SU-DHL-6 (cell line): ENCODE measurements around the gene CRELD1.

Experiments
- H2AFZ ChIP-seq: fragments of 200-600 bp; sonication (generic); 2 replicates; pipeline ENCODE4 v1.6.1; 2014; ENCODE audit warnings: low read depth, mild to moderate bottlenecking, moderate library complexity, mixed read lengths, antibody characterized with exemption, low read length; ENCODE audit not compliant: severe bottlenecking
- H3F3A ChIP-seq: fragments of 200-600 bp; shearing (Covaris generic); 2 replicates; pipeline ENCODE4 v1.6.0; 2016; ENCODE audit warnings: antibody characterized with exemption, mild to moderate bottlenecking; ENCODE audit not compliant: insufficient read depth
- H3K27ac ChIP-seq: fragments of 200-600 bp; sonication (generic); 2 replicates; pipeline ENCODE4 v1.5.1; 2016; ENCODE audit warnings: low read depth, mild to moderate bottlenecking, low read length, moderate library complexity, mixed read lengths
- H3K27me3 ChIP-seq: fragments of 200-600 bp; sonication (generic), shearing (Covaris generic); 2 replicates; pipeline ENCODE4 v1.6.0; 2014; ENCODE audit warnings: mild to moderate bottlenecking, low read length
- H3K36me3 ChIP-seq: fragments of 200-600 bp; sonication (generic); 2 replicates; pipeline ENCODE4 v1.6.1; 2014; ENCODE audit warnings: mild to moderate bottlenecking, low read length, mixed read lengths
- H3K4me2 ChIP-seq: fragments of 300-600, 200-600 bp; shearing (Covaris generic), sonication (generic); 2 replicates; pipeline ENCODE4 v1.6.0; 2014; ENCODE audit warnings: low read length, low read depth, mild to moderate bottlenecking; ENCODE audit not compliant: poor library complexity, severe bottlenecking
- H3K4me3 ChIP-seq: fragments of 200-600 bp; sonication (generic); 2 replicates; pipeline ENCODE4 v1.5.1; 2014; ENCODE audit warnings: antibody characterized with exemption, low read length, mild to moderate bottlenecking, mixed read lengths; ENCODE audit not compliant: insufficient read depth, poor library complexity, severe bottlenecking
- H3K79me2 ChIP-seq: fragments of 200-600 bp; sonication (generic); 2 replicates; pipeline ENCODE4 v1.6.1; 2014; ENCODE audit warnings: mild to moderate bottlenecking, low read length, moderate library complexity; ENCODE audit not compliant: insufficient read depth
- H3K9ac ChIP-seq: fragments of 200-600 bp; sonication (generic); 2 replicates; pipeline ENCODE4 v1.7.0; 2014; ENCODE audit warnings: mild to moderate bottlenecking, low read length
- H3K9me2 ChIP-seq: fragments of 200-600 bp; sonication (generic); replicated peaks from 2 replicates; pipeline ENCODE4 v1.6.1; 2014; ENCODE audit warnings: low read length; ENCODE audit not compliant: insufficient read depth
- H3K9me3 ChIP-seq: fragments of 200-600 bp; sonication (generic); 2 replicates; pipeline ENCODE4 v1.6.1; 2014; ENCODE audit warnings: low read length, mixed read lengths; ENCODE audit not compliant: insufficient read depth
- H4K20me1 ChIP-seq: fragments of 200-600 bp; sonication (generic); 2 replicates; pipeline ENCODE4 v1.6.1; 2014; ENCODE audit warnings: low read depth, mild to moderate bottlenecking, antibody characterized with exemption, low read length, moderate library complexity, mixed read lengths
- EZH2phosphoT487 ChIP-seq: fragments of 200-600 bp; sonication (generic), shearing (Covaris generic); conservative IDR thresholded peaks from 2 replicates; pipeline ENCODE4 v1.6.1; 2018; ENCODE audit warnings: mild to moderate bottlenecking, antibody characterized with exemption, low read length, moderate library complexity, mixed read lengths
- TF ChIP-seq, protein P1 (sequence below): fragments of 200-600 bp; sonication (generic); IDR thresholded peaks from one replicate; pipeline ENCODE4 v1.5.1; 2017; ENCODE audit warnings: antibody characterized with exemption, mild to moderate bottlenecking, low read length, moderate library complexity; ENCODE audit not compliant: insufficient read depth, poor library complexity, severe bottlenecking

CRELD1 gene

DNA sequence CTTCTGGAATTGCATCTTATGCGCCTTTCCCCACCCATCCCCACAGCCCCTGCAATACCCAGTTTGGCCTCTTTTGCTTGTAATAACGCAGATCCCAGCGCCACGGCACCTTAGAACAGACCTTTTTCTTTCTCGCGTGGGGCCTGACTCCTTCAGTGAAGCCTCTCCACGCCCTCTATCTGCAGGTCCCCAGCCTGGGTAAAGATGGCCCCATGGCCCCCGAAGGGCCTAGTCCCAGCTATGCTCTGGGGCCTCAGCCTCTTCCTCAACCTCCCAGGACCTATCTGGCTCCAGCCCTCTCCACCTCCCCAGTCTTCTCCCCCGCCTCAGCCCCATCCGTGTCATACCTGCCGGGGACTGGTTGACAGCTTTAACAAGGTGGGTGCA, 594 bp downstream of the CRELD1 start:
- Histone ChIP-seq H3F3A (0 out of 2 replicates have a peak, but pooled peaks cover 4% of the 10 kb centered on the region), H3K36me3 (no peaks in the 10 kb centered on the region), H3K4me3 (peak overlapping the region; percentile 74), H3K9ac (peak overlapping the region; percentile 74), H3K79me2 (no peaks in the 10 kb centered on the region), H4K20me1 (no peaks in the 10 kb centered on the region), H3K9me3 (no peaks in the 10 kb centered on the region), H3K27me3 (no peaks in the 10 kb centered on the region), H2AFZ (peak overlapping the region; percentile 86), H3K27ac (peak overlapping the region; percentile 53), H3K4me2 (peak overlapping the region; percentile 82), H3K9me2 (no peaks in the 10 kb centered on the region)
- TF ChIP-seq, protein P1, sequence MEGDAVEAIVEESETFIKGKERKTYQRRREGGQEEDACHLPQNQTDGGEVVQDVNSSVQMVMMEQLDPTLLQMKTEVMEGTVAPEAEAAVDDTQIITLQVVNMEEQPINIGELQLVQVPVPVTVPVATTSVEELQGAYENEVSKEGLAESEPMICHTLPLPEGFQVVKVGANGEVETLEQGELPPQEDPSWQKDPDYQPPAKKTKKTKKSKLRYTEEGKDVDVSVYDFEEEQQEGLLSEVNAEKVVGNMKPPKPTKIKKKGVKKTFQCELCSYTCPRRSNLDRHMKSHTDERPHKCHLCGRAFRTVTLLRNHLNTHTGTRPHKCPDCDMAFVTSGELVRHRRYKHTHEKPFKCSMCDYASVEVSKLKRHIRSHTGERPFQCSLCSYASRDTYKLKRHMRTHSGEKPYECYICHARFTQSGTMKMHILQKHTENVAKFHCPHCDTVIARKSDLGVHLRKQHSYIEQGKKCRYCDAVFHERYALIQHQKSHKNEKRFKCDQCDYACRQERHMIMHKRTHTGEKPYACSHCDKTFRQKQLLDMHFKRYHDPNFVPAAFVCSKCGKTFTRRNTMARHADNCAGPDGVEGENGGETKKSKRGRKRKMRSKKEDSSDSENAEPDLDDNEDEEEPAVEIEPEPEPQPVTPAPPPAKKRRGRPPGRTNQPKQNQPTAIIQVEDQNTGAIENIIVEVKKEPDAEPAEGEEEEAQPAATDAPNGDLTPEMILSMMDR = peak; percentile 10
- TF ChIP-seq EZH2phosphoT487 = no peak

DNA sequence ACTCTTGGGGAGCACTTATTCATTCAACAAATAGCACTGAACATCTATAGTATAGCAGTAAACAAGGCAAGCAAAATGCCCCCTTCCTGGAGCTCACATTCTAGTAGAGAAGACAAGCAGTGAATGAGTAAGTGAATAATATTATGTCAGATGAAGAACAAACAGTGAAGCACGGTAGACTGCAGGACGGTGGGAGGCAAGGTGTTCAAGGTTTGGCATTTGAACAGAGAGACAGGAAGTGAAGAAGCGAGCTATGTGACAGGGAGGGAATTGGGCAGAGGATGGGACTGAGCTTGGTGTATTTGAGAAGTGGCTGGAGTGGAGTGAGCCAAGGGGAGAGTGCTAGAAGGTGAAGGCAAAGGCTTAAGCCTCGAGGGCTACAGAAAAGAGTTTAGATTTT, 1.4 kb downstream of the CRELD1 start:
- Histone ChIP-seq H3K4me2 (peak overlapping the region; percentile 82), H3F3A (0 out of 2 replicates have a peak, but pooled peaks cover 4% of the 10 kb centered on the region), H3K9me2 (no peaks in the 10 kb centered on the region), H3K36me3 (no peaks in the 10 kb centered on the region), H3K79me2 (no peaks in the 10 kb centered on the region), H3K9me3 (no peaks in the 10 kb centered on the region), H4K20me1 (no peaks in the 10 kb centered on the region), H2AFZ (no peak overlapping the region), H3K4me3 (peak overlapping the region; percentile 74), H3K27me3 (no peaks in the 10 kb centered on the region), H3K9ac (peak overlapping the region; percentile 74), H3K27ac (no peak overlapping the region)
- TF ChIP-seq, protein P1 = no peak
- no peak for TF ChIP-seq EZH2phosphoT487

DNA sequence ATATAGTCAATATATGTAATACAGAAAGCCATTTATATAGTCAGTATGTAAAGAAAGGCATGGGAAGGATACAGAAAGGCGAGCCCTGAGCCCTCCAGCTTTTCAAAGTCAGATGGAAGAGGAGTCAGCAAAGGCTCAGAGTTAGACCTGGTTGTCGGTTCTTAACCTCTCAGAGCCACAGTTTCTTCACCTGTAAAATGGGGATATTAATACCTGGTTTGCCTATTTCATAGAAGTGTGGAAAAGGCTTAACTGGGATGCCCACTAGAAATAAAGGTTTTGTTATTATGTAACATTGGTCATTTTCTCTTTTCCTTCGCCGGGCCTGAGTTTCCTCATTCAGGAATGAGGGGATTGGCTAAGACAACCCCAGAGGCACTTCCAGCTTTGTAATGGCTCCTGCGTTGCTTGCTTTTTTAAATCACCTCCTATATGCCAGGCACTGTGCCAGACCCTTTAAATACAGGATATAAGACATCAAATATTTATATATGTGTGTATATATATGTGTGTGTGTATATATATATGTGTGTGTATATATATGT, 2.4 kb downstream of the CRELD1 start:
- no peak overlapping the region for H3K4me3 ChIP-seq
- H3K4me2 ChIP-seq = no peak overlapping the region
- no peak overlapping the region for H2AFZ ChIP-seq
- no peak overlapping the region for H3K9ac ChIP-seq
- no peak overlapping the region for H3K27ac ChIP-seq
- H3K9me3 ChIP-seq = no peaks in the 10 kb centered on the region
- no peaks in the 10 kb centered on the region for H3K36me3 ChIP-seq
- TF ChIP-seq, protein P1 = no peak
- TF ChIP-seq EZH2phosphoT487 = no peak
- H3K79me2 ChIP-seq = no peaks in the 10 kb centered on the region
- H3K27me3 ChIP-seq = no peaks in the 10 kb centered on the region
- H4K20me1 ChIP-seq = no peaks in the 10 kb centered on the region
- 0 out of 2 replicates have a peak, but pooled peaks cover 4% of the 10 kb centered on the region for H3F3A ChIP-seq
- no peaks in the 10 kb centered on the region for H3K9me2 ChIP-seq
